Right lung (tissue), 5 donors: ENCODE data around the gene SHISA8. TPM values are rescaled to one million over a fixed set of nuclear protein-coding genes. Genes with fewer than 3 reads are reported as not detected.

Experiments used
- DNase-seq, 2 donors: peaks; one replicate each; pipeline ENCODE4 v3.0.0-alpha.2; 2013
- polyA plus RNA-seq, 5 donors: library from polyadenylated mRNA; unstranded; fragments of 120-200 nt; gene quantifications; one replicate each; pipeline versions ENCODE4 v1.2.1 to v1.2.3, GENCODE V29; 2013; ENCODE audit warnings: inconsistent platforms in 1 of 5, low replicate concordance in 1 of 5; ENCODE audit not compliant: insufficient read length in 5 of 5, insufficient read depth in 1 of 5

Gene SHISA8
- polyA plus RNA-seq, 5 donors = 0.08 to 0.27 (median 0.21) TPM; not detected in 2

- no peak for DNase-seq
Measured at GRCh38 chr22:41862530-41863266, 52.2 kb downstream of the SHISA8 start.

GRCh38 chr22:41862160-41862529, 52.7 kb downstream of the SHISA8 start:
- DNase-seq = no peak

Other genes with a start within 250 kb of the SHISA8 start
- gene SNU13, start 226.2 kb downstream of the SHISA8 start, polyA plus RNA-seq = 100 to 1,000 TPM; 107 to 155 (median 115) TPM
- gene MEI1, start 215.6 kb downstream of the SHISA8 start, polyA plus RNA-seq = 1 to 10 TPM; 2.0 to 4.3 (median 2.9) TPM
- gene CCDC134, start 114.4 kb downstream of the SHISA8 start, polyA plus RNA-seq = 10 to 100 TPM in 1 of 5 donors, 1 to 10 TPM in 4; 8.1 to 10.0 (median 9.3) TPM
- 10 to 100 TPM; 52.1 to 92.9 (median 68.6) TPM for gene SREBF2, start 82.0 kb downstream of the SHISA8 start, polyA plus RNA-seq
- gene TNFRSF13C, start 11.7 kb upstream of the SHISA8 start, polyA plus RNA-seq = 1 to 10 TPM; 1.5 to 3.0 (median 1.8) TPM
- 10 to 100 TPM; 11.6 to 17.4 (median 15.6) TPM for gene CENPM, start 32.1 kb upstream of the SHISA8 start, polyA plus RNA-seq
- gene SEPTIN3, start 54.4 kb upstream of the SHISA8 start, polyA plus RNA-seq = 1 to 10 TPM; 1.3 to 1.7 (median 1.4) TPM
- 1 to 10 TPM; 2.3 to 4.4 (median 3.6) TPM for gene WBP2NL, start 83.7 kb upstream of the SHISA8 start, polyA plus RNA-seq
- 10 to 100 TPM; 25.4 to 28.9 (median 28.2) TPM for gene NAGA, start 155.7 kb upstream of the SHISA8 start, polyA plus RNA-seq
- 10 to 100 TPM; 12.7 to 22.1 (median 14.5) TPM for gene PHETA2, start 159.2 kb upstream of the SHISA8 start, polyA plus RNA-seq
- gene SMDT1, start 164.6 kb upstream of the SHISA8 start, polyA plus RNA-seq = 100 to 1,000 TPM in 3 of 5 donors, 10 to 100 TPM in 2; 73.4 to 118 (median 103) TPM
- 100 to 1,000 TPM in 2 of 5 donors, 10 to 100 TPM in 3; 69.4 to 117 (median 95.0) TPM for gene NDUFA6, start 175.7 kb upstream of the SHISA8 start, polyA plus RNA-seq
- gene CYP2D6, start 215.7 kb upstream of the SHISA8 start, polyA plus RNA-seq = 1 to 10 TPM; 3.1 to 5.4 (median 4.0) TPM